DMS79 treated with DMSO at 0.1 percent for 48 hours (cell line): ENCODE measurements around the gene TMEM120B.
A peak's percentile ranks its signal among the peaks of the same experiment; 100 is the strongest.
"Not testable (repeated sequence)": the region's sequence is repeated elsewhere in the genome, so short reads cannot be mapped to it uniquely, and the experiment has no call there.

Experiments
- DNase-seq: peaks from one replicate; lab custom pipeline; 2025; lab: John Stamatoyannopoulos, UW

TMEM120B gene

DNA sequence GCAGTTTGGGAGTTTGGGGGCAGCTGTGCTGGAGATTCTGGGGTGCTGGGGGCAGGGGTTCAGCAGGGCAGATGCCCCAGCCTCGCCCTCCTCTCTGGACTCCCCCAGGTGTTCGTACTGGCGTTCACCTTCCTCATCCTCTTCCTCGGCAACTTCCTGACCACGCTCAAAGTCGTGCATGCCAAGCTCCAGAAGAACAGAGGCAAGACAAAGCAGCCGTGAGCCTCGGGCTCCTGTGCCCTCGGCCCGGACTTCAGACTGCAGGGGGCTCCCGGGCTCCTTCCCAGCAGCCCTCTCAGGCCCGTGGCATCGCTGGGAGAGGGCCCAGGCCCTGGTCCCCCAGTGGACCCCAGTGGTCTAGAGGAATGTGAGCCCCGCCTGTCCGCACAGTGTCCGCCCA is 62.9 kb downstream of the TMEM120B start:
- DNase-seq = no peak

DNA sequence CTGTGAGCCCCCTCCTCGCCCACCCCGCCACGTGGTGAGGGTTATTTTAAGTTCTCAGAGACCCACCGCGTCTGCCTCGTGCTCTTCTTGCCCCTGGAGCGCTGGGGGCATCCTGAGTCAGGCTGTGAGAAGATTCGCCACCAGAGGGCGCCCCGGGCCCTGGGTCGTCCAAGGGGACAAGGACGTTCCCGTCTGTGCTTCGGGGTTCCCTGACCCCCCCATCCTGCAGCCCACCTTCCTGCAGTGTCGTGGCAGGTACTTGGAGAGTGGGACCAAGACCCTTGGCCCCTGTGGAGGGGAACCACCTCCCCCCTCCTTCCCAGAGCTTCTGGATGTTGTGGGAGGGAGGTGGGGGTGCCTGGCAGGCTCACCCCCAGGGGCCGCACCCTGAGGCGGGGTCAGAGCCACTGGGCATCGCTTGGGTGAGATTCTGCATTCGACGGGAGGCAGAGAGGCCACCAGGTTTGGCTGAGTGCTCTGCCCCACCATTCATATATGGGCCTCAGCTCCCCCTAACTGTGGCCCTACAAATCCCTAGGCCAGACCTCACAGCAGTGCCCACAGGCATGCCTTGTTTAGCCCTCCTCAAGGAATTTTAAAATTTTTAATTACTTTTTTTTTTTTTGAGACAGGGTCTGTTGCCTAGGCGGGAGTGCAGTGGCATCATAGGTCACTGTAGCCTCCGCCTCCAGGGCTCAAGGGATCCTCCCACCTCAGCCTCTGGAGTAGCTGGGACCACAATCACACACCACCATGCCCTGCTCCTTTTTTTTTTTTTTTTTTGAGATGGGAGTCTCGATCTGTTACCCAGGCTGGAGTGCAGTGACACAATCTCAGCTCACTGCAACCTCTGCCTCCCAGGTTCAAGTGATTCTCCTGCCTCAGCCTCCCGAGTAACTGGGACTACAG is 63.9 kb downstream of the TMEM120B start:
- DNase-seq = peak; percentile 11

DNA sequence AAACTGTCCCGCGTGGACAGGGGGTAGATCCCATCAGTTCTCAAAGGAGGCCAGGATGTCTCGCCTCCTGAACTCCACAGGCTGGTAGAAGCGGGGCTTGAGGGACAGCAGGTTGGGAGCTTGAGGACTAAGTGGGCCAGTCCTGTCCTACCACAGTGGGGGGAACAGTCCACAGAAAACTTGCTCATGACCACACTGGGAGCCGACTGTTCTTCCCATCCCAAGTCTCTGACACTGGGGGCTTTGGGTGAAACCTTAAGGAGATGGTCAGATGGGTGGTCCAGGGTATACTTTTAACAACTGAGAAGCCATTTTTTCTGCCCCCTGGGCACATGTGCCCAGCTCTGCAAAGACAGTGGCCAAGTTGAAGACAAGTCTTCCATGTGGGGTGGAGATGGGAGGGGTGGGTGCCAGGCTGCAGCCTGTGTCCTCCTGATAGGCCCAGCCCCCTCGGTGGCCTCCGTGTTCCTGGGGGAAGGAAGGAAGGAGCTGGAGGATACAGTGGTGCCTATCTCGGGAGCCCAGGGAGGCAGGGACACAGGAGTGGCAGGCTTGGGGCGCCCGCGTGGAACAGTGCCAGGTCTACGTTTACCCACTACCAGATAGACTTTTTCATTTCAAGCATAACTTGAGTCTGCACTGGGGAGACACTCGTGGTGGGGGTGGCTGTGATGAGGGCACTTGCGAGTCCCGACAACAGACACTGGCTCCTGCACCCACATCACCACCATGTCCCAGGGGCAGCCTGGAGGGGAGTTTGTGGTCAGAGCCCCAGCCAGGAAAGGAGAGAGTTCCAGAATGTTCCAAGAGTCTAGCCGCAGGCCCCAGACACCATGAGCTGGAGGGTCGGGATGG is 66.2 kb downstream of the TMEM120B start:
- DNase-seq = no peak

DNA sequence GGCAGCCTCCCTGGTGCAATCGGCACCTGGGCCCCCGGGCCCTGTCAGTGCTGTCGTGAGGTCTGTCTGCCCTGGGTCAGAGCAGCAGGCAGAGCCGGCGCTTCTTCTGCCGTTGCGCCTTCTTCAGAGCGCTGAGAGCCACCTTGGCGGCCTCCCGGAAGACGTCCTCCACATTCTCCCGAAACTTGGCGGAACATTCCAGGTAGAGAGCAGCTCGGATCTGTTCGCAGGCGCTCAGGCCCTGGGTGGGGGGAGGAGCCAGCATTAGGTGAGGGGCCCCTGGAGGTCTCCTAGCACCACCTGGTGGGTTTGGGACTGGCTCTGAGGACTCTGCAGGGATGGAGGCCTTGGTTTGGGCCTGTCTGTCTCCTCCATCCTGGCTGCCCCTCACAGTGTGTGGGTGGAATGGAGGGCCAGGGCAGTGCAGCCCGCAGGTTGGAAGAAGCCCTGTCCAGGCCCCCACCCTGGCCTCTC is 66.9 kb downstream of the TMEM120B start:
- DNase-seq = no peak

DNA sequence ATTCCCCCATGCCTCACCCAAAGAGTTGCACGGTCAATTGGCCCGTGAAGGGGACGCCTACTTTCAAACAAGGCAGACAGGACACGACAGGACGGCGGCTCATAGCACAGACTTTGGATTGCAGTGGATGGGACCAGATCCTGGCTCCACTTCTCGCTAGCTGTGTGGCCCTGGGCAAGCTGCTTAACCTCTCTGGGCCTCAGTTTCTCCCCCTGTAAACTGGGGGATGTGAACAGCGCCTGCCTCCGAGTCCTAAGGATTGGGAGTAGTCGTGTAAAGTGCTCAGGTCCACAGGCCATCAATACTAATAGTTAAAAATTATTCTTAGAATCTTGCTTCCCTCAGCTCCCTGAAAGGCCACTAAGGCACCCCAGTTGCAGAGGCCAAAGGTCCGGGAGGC is 67.9 kb downstream of the TMEM120B start:
- no peak for DNase-seq

DNA sequence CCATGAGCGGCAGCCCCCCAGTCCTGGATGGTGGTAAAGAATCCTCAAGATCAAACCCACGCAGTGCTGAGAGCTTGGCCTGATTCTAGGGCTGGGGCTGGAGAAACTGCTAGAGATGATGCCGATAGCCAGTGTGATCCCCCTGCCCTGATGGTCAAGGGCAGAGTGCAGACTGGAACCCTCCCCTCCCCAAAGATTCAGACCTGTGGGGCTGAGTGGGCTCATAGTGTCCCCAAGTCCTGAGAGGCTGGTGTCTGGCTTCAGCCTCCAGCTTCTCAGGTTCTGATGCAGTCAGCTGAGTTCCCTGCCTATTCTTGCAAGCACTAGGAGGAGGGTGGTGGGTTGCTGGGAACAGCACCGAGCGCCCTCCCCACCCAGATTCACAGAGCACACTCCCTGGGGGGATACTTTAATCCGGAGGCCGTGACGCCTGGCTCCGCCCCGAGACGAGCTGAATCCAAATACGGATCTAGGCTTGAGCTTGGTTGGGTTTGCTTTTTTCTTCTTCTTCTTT is 69.0 kb downstream of the TMEM120B start:
- DNase-seq = no peak

DNA sequence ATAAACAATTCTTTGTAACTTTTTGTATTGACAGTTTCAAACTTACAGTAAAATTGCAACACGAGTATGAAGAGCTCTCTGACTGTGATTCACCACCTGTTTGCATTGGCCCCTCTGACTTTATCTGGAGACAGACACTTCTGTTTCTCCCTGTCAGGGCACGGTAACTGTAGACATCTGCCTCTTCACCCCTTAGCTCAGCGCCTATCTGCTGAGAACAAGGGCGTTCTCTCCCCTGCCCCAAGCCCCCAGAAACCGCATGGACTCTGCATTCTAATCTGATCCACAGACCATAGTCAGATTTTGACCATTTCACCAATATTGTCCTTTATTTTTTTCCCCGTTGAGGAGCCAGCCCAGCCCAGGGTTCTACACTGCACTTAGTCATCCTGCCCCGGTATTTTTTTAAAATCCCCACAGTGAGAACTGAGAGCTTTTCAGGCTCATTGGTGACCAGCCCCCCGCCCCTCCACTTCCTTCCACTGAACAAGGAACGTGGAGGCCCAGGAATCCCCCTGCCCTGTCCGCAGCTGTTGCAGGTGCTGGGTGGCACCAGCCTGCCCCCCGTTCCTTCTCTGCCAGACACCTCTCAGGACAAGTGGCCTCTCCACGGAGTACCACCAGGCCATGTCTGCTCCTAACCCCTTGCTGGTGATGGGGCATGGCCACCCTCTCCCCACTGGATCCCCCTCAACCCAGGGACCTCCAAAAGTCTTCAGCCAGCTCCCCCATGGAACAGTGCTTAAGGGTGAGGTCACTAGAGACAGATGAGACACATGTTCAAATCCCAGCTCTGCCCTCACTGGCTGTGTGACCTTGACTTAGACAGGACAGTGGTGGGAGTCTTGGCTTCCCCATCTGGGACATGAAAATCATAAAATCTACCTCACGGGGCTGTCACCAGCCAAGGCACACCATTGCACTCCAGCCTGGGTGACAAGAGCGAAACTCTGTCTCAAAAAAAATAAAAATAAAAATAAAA is 69.7 kb downstream of the TMEM120B start:
- DNase-seq = no peak

DNA sequence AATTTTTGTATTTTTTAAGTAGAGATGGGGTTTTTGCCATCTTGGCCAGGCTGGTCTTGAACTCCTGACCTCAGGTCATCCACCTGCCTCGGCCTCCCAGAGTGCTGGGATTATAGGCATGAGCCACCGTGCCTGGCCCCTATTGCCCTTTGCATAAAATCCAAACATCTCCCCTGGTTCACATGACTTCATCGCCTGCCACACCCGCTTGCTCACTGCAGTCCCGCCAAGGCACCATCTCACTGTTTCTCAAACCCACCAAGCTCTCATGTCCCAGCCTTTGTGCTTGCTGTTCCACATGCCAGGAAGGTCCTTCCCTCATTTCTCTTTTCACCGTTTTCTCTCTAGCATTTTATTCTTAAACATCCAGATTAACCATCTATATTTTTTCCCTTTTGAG is 71.2 kb downstream of the TMEM120B start:
- no peak for DNase-seq

DNA sequence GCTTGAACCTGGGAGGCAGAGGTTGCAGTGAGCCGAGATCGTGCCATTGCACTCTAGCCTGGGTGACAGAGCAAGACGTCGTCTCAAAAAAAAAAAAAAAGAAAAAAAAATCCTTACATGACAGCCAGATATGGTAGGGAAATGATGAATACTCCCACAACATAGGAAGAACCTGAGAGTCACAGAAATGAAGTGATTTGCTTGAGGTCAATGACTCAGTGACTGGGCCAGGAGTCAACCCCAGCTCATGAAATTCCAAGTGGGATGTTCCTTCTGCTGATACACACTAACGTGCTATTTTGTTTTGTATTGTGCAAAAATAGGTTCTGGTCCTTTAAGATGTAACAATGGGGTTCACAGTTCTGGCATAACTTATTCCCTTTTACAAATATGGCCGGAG is 71.9 kb downstream of the TMEM120B start:
- DNase-seq = no peak

DNA sequence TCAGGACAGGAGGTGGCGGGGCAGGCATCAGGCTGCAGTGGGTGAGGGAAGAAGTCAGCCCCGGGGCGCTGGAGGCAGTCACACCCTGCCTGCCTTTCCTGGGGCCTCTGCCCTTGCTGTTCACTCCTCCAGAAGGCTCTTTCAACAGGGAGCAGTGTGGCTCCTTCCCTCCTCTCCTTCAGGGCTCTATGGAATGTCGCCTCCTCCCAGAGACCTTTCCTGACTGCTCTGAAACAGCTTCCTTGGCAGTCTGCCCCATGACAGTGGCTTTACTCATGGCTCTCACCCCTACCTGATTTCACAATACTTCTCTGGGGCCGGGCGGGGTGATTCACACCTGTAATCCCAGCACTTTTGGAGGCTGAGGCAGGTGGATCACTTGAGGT is 73.9 kb downstream of the TMEM120B start:
- no peak for DNase-seq

DNA sequence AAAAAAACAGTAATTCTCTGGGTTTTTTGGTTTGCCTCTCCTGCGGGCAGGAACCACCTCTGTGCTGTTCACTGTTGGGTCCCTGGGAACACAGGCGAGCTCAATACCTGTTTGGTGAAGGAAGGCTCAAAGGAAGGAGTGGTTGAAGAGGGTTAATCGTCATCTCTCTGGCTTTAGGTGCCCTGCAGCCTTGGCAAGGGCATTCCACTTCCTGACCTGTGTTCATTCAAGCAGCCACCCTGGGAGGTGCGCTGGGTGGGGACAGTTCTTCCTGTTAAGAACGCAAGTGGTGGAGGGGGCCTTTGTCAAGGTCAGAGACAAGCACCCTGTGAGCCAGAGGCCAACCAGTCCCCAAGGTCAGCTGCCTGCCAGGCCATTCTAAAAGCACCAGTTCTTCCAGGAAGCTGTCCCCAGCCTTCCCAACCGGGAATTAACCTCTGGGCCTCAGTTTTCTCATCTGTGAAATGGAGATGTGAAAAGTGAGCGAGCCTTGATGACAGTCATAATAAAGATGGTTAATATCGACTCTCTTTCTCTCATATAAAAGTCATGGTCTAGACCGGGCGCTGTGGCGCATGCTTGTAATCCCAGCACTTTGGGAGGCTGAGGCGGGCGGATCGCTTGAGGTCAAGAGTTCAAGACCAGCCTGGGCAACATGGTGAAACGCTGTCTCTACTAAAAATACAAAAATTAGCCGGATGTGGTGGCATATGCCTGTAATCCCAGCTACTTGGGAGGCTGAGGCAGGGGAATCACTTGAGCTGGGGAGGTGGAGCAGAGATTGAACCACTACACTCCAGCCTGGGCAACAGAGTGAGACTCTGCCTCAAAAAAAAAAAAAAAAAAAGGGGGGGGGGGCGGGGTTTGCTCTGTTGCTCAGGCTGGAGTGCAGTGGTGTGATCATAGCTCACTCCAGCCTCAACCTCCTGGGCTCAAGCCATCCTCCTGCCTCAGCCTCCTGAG is 74.8 kb downstream of the TMEM120B start:
- DNase-seq = no peak

DNA sequence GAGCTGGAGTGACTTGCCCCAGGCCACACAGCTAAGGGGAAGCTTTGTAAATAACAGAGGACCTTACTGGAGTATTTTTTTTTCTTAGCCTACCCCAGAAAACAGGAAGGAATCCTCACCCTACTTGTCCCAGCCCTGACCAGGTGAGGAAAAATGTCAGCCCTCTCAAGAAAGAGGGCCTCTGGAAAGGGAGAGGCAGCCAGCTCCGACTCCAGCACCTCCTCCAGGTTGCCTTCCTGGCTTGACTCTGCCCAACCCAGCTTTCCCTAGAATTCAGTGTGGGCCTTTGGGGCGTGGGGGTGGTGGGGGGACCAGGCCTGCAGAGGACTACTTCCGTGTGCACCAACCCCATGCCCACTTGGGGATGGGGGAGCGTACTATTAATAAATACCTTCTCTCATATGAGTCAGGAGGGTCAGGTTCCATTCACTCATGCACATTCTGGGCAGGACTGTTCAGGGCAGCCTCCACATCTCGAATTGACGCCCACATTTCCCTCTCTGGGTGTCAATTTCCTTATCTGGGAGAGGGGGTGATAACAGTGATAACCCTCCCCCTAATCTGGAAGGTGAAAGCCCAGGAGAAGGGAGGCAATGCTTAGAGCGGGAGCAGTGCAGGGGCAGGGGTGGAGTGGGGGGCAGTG is 75.7 kb downstream of the TMEM120B start:
- no peak for DNase-seq

DNA sequence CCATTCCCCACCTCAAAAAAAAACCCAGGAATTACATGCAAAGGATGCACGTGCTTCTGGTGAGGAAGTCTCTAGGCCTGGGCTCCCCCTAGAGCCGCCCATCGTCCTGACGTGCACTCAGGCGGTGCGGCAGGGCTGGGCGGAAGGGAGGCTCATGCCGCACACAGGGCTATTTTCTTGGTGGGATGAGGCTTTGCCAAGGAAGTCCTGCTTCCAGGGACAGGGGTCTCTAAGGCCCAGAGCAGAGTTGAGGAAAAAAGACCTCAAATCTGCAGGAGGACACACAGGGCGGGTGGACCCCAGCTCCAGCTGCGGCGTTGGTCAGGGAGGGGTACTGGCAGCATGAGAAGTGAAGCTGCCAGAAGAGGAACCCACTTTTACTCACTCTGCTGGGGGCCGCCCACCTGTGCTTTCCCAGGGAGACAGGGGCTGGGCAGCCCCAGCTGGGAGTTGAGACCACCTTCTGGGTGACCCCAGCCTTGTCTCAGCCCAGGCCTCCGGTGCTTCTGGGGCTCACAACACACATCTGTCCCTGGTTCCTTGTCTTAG is 76.8 kb downstream of the TMEM120B start:
- DNase-seq = no peak

DNA sequence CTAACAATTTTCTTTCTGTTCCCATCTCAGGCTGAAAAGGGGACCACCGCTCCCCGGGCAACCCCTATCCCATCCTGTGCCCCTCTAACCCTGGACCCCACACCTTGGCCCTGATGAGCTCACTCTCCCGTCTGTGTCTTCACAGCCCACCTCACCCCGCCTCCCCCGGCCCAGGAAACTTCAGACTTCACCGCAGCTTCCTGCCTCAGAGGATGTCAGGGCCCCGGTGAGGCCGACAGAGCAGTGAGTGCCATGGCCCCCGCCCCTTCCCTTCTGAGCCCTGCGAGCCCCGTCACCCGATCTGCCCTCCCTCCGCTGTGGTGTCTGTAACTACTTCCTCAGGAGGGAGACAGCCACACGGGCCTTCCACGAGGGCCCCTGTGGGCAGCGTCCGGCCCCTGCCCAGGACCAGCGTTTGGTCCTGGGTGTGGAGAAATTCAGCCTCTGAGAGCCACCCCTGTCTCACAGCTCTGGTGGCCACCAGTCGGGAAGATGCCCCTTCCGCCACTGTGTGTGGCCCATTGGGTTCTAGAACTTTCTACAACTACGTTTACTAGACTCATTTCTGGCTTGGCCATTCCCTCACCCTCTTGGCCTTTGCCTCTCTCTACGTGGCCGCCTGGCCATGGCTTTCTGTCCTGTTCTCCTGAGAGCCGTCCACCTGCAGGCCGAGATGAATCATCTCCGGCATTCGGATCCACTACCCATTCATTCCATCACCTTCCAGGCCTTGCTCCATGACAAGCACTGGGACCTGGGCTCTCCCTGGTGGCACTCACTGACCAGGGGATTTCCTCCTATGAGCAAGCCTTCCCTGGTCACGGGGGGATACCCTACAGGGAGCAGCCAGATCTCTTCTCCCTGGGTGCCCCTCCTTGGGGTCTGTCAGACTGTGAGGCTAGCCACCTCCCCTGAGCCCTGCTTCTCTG is 77.5 kb downstream of the TMEM120B start:
- no peak for DNase-seq

DNA sequence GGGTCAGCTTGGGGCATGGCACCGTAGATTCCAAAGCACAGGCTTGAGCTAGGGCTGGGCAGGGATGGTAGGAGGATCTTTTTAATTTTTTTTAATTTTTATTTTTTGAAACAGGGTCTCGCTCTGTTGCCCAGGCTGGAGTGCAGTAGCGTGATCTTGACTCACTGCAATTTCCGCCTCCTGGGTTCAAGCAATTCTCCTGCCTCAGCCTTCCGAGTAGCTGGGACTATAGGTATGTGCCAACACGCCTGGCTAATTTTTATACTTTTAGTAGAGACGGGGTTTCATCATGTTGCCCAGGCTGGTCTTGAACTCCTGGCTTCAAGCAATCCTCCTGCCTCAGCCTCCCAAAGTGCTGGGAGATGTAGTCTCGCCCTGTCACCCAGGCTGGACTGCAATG is 78.2 kb downstream of the TMEM120B start:
- not testable (repeated sequence) for DNase-seq

DNA sequence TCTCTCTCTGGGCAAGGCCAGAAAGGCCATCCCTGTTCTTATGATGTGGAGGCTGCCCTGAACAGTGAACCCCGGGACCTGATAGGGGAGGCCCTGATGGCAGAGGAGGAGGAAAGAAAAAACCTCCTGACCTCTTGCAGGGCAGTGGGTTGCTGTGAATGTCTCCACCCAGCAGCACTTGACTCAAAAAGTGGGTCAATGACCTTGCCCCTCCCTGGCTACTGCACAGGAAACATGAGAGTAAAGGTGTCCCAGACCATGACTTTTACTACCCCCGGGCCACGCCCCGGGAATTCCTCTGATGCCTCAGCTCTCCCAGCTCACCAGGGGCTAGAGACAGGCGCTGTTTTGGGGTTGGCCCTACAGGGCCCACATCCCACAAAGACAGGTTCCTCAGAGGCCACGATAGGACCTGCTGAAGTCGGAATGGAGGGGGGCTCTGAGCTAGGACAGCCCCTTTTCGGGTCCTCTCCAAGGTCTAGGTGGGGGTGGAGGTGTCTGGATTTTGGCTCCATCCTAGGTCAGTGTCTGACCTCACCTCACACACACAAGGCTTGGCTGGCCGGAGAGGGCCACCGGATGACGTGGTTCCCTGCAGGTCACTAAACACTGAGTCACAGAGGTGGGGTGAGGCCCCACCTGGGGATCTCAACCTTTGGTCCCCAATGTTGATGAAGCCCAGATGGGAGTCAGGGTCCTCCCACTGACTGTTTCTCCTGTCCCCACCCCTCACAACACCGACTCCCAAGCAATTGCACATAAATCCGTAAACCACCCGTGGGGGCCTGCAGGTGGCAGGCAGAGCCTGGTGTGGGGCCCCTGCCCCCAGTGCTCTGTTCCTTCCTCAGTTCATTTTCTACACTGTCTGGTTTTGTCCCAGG is 79.4 kb downstream of the TMEM120B start:
- no peak for DNase-seq
